Keratinocyte (primary cell): ENCODE results near the gene PALD1. TPM values are rescaled to one million over a fixed set of nuclear protein-coding genes. Genes with fewer than 3 reads are reported as not detected.

Source experiments
- DNase-seq: peaks from one replicate; pipeline ENCODE4 v3.0.0-alpha.2; 2011; ENCODE audit warnings: low read depth, missing footprints, low spot score
- FAIRE-seq: peaks from 2 replicates; lab custom pipeline; 2011; peaks lifted over from hg19 to GRCh38; lab: Jason Lieb, UNC
- H2AFZ ChIP-seq: 2 replicates; pipeline ENCODE4 v1.6.0; 2012; ENCODE audit warnings: low read length, control low read depth, inconsistent platforms; ENCODE audit not compliant: control insufficient read depth
- H3K27ac ChIP-seq: 2 replicates; pipeline ENCODE4 v1.5.1; 2011; ENCODE audit warnings: low read length; ENCODE audit not compliant: control insufficient read depth, insufficient read depth
- H3K27me3 ChIP-seq: 3 replicates; pipeline ENCODE4 v1.6.0; 2011; ENCODE audit warnings: low read length; ENCODE audit not compliant: control insufficient read depth, insufficient read depth; ENCODE audit errors: extremely low read depth
- H3K36me3 ChIP-seq, 2 experiments: 2 replicates in 1 of 2; 3 replicates in 1 of 2; pipeline ENCODE4 v1.5.1; 2011; ENCODE audit warnings: low read length in 2 of 2, mild to moderate bottlenecking in 1 of 2; ENCODE audit not compliant: control insufficient read depth in 2 of 2, insufficient read depth in 2 of 2; ENCODE audit errors: extremely low read depth in 1 of 2
- H3K4me1 ChIP-seq: 3 replicates; pipeline ENCODE4 v1.5.1; 2011; ENCODE audit warnings: low read length; ENCODE audit not compliant: control insufficient read depth, insufficient read depth; ENCODE audit errors: extremely low read depth
- H3K4me2 ChIP-seq: 3 replicates; pipeline ENCODE4 v1.6.0; 2011; ENCODE audit warnings: low read depth, low read length; ENCODE audit not compliant: control insufficient read depth, insufficient read depth; ENCODE audit errors: extremely low read depth
- H3K4me3 ChIP-seq, 3 experiments: fragments of 200-600 bp in 1 of 3; sonication (generic) in 1 of 3; 2 replicates in 2 of 3; 3 replicates in 1 of 3; pipeline ENCODE4 v1.5.1; 2011 to 2016; ENCODE audit warnings: low read length in 3 of 3, mild to moderate bottlenecking in 3 of 3, control low read depth in 2 of 3, inconsistent platforms in 1 of 3, low read depth in 1 of 3, mixed read lengths in 1 of 3, mixed run types in 1 of 3, moderate library complexity in 1 of 3; ENCODE audit not compliant: control insufficient read depth in 2 of 3, insufficient read depth in 2 of 3; ENCODE audit errors: extremely low read depth in 1 of 3
- H3K79me2 ChIP-seq: 2 replicates; pipeline ENCODE4 v1.6.0; 2012; ENCODE audit warnings: low read length; ENCODE audit not compliant: control insufficient read depth, insufficient read depth
- H3K9ac ChIP-seq: 3 replicates; pipeline ENCODE4 v1.6.0; 2011; ENCODE audit warnings: low read length; ENCODE audit not compliant: control insufficient read depth, insufficient read depth; ENCODE audit errors: extremely low read depth
- H3K9me1 ChIP-seq: 3 replicates; pipeline ENCODE4 v1.6.0; 2011; ENCODE audit warnings: low read length; ENCODE audit not compliant: control insufficient read depth, insufficient read depth; ENCODE audit errors: extremely low read depth
- H3K9me3 ChIP-seq: 2 replicates; pipeline ENCODE4 v1.5.1; 2012; ENCODE audit warnings: low read depth, low read length; ENCODE audit not compliant: control insufficient read depth
- H4K20me1 ChIP-seq: 3 replicates; pipeline ENCODE4 v1.6.0; 2011; ENCODE audit warnings: low read length; ENCODE audit not compliant: control insufficient read depth, insufficient read depth; ENCODE audit errors: extremely low read depth
- CTCF ChIP-seq, 3 experiments: IDR thresholded peaks in 1 of 3; conservative IDR thresholded peaks in 1 of 3; optimal IDR thresholded peaks in 1 of 3; 2 replicates in 2 of 3; 3 replicates in 1 of 3; pipeline versions ENCODE3 to v1.5.1; 2011; ENCODE audit warnings: low read length in 3 of 3, mild to moderate bottlenecking in 3 of 3, moderate library complexity in 2 of 3, control low read depth in 1 of 3, inconsistent platforms in 1 of 3; ENCODE audit not compliant: insufficient read depth in 2 of 3; ENCODE audit errors: extremely low read depth in 1 of 3
- EZH2 ChIP-seq: IDR thresholded peaks from one replicate; pipeline ENCODE4 v1.6.1; 2012; ENCODE audit warnings: inconsistent platforms, mild to moderate bottlenecking, low read length, moderate library complexity
- dilution Hi-C: fragments of 300-500 bp; cut with MboI; formaldehyde crosslinking; loops from one replicate; pipeline ENCODE4 v1.7.0; 2020; ENCODE audit warnings: low sequenced_read_pairs; ENCODE audit not compliant: extremely low pct_ligation_motif_present
- polyA plus RNA-seq, 5 experiments: library from polyadenylated mRNA; depleted of rRNA in 3 of 5; stranded (reverse) in 3 of 5; stranded (forward) in 1 of 5; unstranded in 1 of 5; fragments of >200 nt; gene quantifications; 1 replicate in 1 of 5; 2 replicates in 3 of 5; 3 replicates in 1 of 5; pipeline versions ENCODE4 v1.2.1 to v1.2.3, GENCODE V29; 2011 to 2012; ENCODE audit warnings: missing spikeins in 2 of 5, low read depth in 1 of 5, low replicate concordance in 1 of 5

PALD1 gene
- polyA plus RNA-seq, 1 donor (not counting 4 experiments of a cell fraction or from before 2014, with no cell fraction given), result 0.83 TPM

GRCh38 chr10:70437721-70438120, 40.8 kb upstream of the PALD1 start:
- FAIRE-seq (no peak), DNase-seq (no peak)
- Histone ChIP-seq H3K27ac (no peak overlapping the region), H3K9me3 (no peaks in the 10 kb centered on the region), H3K27me3 (peaks cover 34% of the 10 kb centered on the region), H3K4me1 (peaks cover 14% of the 10 kb centered on the region), H3K4me3 (no peak overlapping the region), H2AFZ (no peak overlapping the region), H3K9me1 (no peaks in the 10 kb centered on the region), H3K79me2 (no peaks in the 10 kb centered on the region), H4K20me1 (no peaks in the 10 kb centered on the region), H3K9ac (no peak overlapping the region), H3K4me2 (no peak overlapping the region), H3K36me3 (no peaks in the 10 kb centered on the region)
- TF ChIP-seq EZH2, result no peak
- TF ChIP-seq CTCF (optimal IDR thresholded peaks at IDR 0.05 in 1 of 3, IDR thresholded peaks at IDR 0.05 in 1 of 3, conservative IDR thresholded peaks at IDR 0.05 in 1 of 3; ENCODE audit: extremely low read depth in 1 of 3, insufficient read depth in 2 of 3, low read length in 3 of 3), result no peak
- dilution Hi-C loops, result no loop called here

DNA sequence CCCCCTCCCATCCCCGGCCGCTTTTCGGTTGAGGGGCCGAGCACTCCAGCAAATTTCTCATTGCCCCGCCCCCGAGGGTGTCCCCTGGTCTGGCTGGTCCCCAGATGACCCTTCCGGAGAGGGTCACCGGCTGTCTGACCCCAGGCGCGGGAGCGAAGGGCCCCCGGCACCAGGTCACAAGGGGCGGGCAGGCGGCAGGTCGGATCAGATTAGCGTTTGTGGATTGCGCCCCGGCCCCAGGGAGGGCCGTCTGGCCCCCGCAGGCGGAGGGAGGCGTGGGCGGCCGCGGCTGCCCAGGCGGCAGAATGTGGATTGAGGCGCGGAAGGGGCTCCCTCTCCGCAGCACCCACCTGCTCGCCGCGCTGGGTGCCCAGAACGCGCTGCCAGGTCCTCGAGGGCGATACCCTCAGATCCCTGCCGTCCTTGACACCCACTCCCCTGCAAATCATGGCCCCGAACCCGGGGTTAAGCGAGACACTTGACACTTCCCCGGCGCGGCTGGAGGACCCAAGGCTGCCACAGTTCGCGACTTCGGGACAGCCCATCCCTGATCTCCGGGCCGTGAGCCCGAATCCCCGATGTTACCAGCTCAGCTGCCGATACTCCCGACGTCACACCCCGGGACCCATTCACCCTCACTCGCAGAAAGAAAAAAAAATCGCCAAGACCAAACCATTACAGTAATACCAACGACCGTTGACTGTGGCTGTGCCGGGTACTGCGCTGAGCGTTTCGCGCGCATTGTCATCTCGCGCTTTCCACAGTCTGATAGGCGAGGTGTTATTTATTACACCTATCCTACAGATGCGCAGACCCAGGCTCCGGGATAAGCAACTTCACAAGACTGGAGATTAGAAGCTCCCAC, 38.0 kb upstream of the PALD1 start:
- Histone ChIP-seq H4K20me1 (no peaks in the 10 kb centered on the region), H3K9me1 (no peaks in the 10 kb centered on the region), H3K9me3 (no peaks in the 10 kb centered on the region), H3K36me3 (no peaks in the 10 kb centered on the region), H3K4me3 (peak overlapping the region in 1 of 3 experiments; percentile 11), H3K79me2 (no peaks in the 10 kb centered on the region), H3K9ac (no peak overlapping the region), H3K4me1 (peaks cover 18% of the 10 kb centered on the region), H3K4me2 (peak overlapping the region; percentile 31), H3K27me3 (peaks cover 34% of the 10 kb centered on the region), H2AFZ (no peak overlapping the region), H3K27ac (no peak overlapping the region)
- DNase-seq (no peak), FAIRE-seq (no peak)
- dilution Hi-C loops, result no loop called here
- TF ChIP-seq EZH2 (peak; percentile 93), CTCF (optimal IDR thresholded peaks at IDR 0.05 in 1 of 3, IDR thresholded peaks at IDR 0.05 in 1 of 3, conservative IDR thresholded peaks at IDR 0.05 in 1 of 3; ENCODE audit: extremely low read depth in 1 of 3, insufficient read depth in 2 of 3, low read length in 3 of 3) (no peak)
